Right lobe of liver (tissue), 4 donors: ENCODE results near the gene CYP11A1.

Source experiments
- CTCF ChIP-seq, 4 donors: fragments of 200-600 bp in 3 of 4; fragments of 450-650 bp in 1 of 4; IDR thresholded peaks; one replicate each; pipeline versions ENCODE4 v1.5.1 to v1.8.0; 2016 to 2022; ENCODE audit warnings: antibody characterized with exemption in 4 of 4, mild to moderate bottlenecking in 2 of 4
- POLR2A ChIP-seq: fragments of 450-650 bp; IDR thresholded peaks from one replicate; pipeline ENCODE4 v1.6.1; 2017; ENCODE audit warnings: antibody characterized with exemption, mild to moderate bottlenecking
- donor health status: DM: no; HTN: no; CAD: no.
- donor health status: DM: no; HTN: no; CAD: no.
- donor health status: DM: no; HTN: yes; CAD: no.

- TF ChIP-seq POLR2A = no peak
- no peak for TF ChIP-seq CTCF (IDR thresholded peaks at IDR 0.05)
Observed at GRCh38 chr15:74324714-74325113, 42.7 kb downstream of the CYP11A1 start.
